NCI-H1105 (cell line): ENCODE measurements around the gene PDZK1IP1.

Experiments used
- DNase-seq: peaks from one replicate; lab custom pipeline; 2025; lab: John Stamatoyannopoulos, UW

Gene PDZK1IP1

DNA sequence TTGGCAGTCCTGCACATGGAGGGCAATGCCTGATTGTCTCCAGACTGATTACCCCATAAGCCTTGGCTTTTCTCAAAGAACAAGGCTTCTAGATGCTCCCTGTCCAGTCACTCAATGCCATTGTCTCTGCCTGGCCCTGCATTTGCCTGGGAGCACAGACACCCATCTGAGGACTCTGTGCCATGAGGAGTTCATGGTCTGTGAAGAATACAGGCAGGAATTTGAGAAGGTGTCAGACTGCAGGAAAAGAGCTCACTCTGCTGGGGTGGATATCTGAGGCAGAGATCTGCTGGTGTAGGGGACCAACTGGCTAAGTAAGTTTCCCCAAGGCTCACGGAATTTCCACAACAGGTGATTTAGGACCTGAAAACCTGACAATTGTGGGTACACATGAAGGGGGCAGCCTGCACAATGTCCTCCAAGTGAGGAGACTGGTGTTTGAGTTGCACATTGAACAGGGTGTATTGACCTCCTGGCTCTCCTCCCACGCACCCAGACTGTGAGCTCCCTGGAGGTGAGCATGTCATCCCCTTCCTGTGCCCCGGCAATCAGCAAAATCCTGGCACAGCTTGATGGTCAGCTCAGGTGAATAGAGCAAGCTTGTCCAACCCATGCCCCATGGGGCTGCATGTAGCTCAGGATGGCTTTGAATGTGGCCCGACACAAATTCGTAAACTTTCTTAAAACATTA lies 51.8 kb downstream of the PDZK1IP1 start:
- DNase-seq = no peak

- DNase-seq = no peak
These were observed 52.6 kb downstream of the PDZK1IP1 start, which contains the start of gene CYP4A22 for GRCh38 chr1:47137198-47137597. CYP4A22 (plus strand) TSS chr1:47137441; CDS start chr1:47137486, 45 bp downstream.
